Left ventricle myocardium superior (tissue), 1 donor: ENCODE results near the gene KLK7. TPM values are rescaled to one million over a fixed set of nuclear protein-coding genes. Genes with fewer than 3 reads are reported as not detected.

Source experiments
- ATAC-seq: fragments of 200-7000 bp; cut with Tn5 transposase; one replicate; pipeline ENCODE4 v1.9.1; 2020; ENCODE audit warnings: mild to moderate bottlenecking, moderate library complexity
- DNase-seq: peaks from one replicate; pipeline ENCODE4 v3.0.0-alpha.2; 2020
- intact Hi-C: fragments of 100-400 bp; cut with micrococcal nuclease; formaldehyde crosslinking; loops from one replicate; pipeline ENCODE4 v1.11.0; 2022
- total RNA-seq: library from RNA; stranded (reverse); fragmentation: NEBNext Ultra II Directional; extraction: Animal tissue kit (Norgen Biotek cat#: 25700); gene quantifications from one replicate; pipeline ENCODE4 v1.2.1, GENCODE V29; 2021
- donor health status: DM: no; HTN: yes; CAD: no; lungs with severe emphysema.

The KLK7 gene
- total RNA-seq, 1 donor from 2014 or later, result not detected

DNA sequence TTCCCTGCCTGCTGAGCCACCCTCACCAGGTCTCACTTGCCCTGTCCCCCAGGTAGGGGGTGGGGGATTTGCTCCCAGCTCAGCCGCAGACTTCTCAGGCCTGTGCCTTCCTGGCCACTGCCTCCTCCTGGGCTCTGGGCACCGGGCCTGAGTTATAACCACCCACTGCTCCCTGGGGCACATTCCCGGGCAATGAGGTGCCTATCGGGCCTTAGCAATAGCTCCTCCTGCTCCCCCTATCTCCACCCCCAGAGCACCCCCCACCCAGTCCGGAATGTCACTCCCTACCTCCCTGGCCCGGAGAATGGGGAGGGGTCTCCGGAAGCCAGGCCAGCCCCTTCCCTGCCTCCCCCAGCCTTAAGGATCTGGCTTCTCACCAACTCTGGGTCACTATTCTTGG lies 30.8 kb downstream of the KLK7 start, which contains the start of gene KLK5:
KLK5 (minus strand) TSS at position 129 of the 400 bp plus-strand sequence. CDS start 381 bp downstream, outside the sequence.
- no peak for DNase-seq
- no peak for ATAC-seq
- intact Hi-C loops, result no loop called here

- intact Hi-C loops, result no loop called here
- no peak for DNase-seq
- ATAC-seq, result no peak
These were observed 33.9 kb downstream of the KLK7 start for GRCh38 chr19:50949861-50950260.

DNA sequence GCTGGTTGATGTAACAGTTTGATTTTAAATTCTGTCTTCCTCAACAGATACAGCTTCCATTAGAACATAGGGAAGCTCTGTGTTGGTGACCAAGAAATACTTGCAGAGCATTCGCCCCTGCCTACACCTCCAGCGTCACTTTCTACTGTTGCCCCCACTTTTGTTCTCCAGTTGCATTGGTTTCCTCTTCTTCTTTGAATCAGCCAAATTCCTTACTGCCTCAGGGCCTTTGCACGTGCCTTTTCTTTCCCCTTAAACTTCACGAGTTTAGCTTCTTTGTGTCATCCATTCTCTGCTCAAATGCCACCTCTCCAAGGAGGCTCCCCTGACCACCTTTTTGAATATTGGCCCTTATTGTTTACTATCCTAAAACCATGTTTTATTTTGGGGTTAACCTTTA lies 36.6 kb downstream of the KLK7 start:
- ATAC-seq (no peak), DNase-seq (no peak)
- intact Hi-C loops, result no loop called here

DNA sequence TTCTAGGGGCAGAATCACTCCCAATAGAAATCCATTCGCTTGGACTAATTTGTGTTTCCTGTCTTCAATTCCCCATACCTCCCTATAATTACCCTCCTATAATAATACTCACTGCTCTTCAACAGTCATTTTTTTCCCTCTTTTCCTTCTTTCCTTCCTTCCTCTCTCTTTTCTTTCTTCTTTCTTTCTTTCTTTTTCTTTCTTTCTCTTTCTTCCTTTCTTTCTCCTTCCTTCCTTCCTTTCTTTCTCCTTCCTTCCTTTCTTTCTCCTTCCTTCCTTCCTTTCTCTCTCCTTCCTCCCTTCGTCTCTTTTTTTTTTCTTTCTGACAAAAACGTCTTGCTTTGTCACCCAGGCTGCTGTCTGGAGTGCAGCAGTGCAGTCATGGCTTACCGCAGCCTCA lies 38.9 kb downstream of the KLK7 start:
- ATAC-seq, result no peak
- DNase-seq, result no peak
- intact Hi-C loops, result no loop called here

DNA sequence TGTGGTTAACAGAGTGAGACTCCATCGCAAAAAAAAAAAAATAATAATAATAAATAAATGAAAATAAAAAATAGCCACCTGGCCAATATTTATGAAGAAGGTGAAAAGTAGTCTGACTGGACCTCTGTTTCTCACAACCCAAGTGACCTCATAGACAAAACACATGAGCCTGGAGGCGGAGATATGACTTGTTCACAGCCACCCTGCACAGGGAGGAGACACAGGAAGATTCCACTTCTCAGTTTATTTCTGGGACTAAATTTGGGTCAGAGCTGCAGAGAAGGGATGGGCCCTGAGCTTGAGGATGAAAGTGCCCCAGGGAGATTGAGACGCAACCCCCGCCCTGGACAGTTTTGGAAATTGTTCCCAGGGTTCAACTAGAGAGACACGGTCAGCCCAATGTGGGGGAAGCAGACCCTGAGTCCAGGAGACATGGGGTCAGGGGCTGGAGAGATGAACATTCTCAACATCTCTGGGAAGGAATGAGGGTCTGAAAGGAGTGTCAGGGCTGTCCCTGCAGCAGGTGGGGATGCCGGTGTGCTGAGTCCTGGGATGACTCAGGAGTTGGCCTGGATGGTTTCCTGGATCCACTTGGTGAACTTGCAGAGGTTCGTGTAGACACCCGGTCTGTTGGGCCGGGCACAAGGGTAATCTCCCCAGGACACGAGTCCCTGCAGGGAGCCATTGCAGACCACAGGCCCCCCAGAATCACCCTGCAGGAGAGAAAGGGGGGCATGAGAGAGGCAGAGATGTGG lies 40.5 kb downstream of the KLK7 start:
- ATAC-seq (no peak), DNase-seq (no peak)
- intact Hi-C loops, result no loop called here

DNA sequence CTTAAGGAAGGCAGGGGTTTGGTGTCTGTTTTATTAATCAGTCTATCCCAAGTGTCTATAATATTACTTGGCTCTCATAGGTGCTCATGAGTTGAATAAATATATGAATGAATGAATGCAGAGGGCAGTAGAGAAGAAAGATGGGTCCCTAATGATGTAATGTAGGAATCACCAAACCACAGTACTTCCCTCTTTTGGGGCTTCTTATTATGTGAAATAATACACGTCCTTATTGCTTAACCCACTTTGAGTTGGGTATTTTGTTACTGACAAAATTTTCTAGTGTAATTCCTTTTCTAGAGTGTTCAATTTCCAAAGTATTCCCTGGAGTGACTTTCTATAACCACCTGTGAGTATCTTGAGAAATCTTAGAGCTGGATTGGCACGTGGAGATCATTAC lies 44.1 kb downstream of the KLK7 start:
- intact Hi-C loops, result no loop called here
- no peak for DNase-seq
- ATAC-seq, result no peak

- DNase-seq (no peak), ATAC-seq (no peak)
- intact Hi-C loops, result no loop called here
These were observed 50.1 kb downstream of the KLK7 start for GRCh38 chr19:50933640-50934039.

DNA sequence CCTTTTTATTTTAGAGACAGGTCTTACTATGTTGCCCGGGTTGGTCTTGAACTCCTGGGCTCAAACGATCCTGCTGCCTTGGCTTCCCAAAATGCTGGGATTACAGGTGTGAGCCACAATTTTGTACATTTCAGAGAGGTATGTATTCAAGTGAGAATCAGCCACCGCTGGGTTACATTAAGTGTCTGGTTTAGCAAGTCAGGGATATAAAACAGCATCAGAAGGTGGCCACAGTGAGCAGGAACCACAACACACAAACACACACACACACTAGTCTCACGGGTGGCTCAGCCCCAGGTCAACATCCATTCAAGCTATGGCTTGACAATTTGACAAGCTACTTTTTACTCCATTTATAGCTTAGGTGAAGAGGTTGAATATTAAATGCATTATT lies 51.0 kb downstream of the KLK7 start:
- intact Hi-C loops, result no loop called here
- no peak for DNase-seq
- no peak for ATAC-seq

DNA sequence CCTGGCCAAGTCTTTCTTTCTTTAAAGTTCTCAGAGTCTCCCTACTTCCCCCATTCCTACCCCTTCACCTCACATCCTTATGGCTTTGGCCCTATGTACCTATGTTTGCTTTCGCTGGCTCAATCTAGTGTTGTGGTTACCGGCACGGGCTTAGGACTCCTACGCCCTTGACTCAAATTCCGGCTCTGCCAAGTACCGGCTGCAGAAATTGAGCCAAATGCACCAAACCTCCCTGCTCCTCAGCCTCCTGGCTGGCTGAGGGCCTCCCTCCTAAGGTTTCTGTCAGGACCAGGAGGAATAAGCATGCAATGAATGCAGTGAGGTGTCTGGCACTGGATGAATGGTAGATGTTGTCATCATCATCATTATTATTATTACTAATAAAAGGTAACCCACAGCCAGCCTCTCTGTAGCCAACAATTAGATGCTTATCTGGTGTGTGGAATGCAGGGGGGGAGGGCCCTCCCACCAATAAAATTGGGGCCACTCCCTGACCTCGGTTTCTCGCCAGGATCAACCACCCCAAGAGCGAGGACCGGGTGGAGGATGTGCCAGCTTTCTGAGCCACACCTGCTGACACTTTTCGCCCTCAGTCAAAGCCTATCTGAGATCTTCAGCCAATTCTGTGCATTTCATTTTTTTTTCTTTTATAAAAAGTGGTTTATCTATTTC lies 51.6 kb downstream of the KLK7 start:
- DNase-seq (no peak), ATAC-seq (no peak)
- intact Hi-C loops, result no loop called here

DNA sequence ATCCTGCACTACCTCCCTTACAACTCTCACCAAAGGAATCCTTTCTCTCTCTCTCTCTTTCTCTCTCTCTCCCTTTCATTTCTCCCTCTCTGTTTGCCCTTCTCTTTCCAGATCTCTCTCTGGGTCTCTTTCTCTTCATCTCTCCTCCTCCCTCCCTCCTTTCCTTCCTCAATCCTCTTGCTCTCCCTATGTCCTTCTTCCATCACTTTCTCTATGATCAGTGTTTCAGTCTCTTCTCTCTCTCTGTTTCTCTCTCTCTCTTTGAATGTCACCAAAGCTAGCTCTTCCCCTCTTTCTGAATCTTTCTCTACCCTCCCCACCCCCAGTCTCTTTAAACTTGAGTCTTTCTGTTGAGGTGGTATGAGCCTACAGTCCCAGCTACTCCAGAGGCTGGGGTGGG lies 52.7 kb downstream of the KLK7 start:
- no peak for DNase-seq
- ATAC-seq, result no peak
- intact Hi-C loops, result no loop called here

GRCh38 chr19:50928831-50929230 lies 54.9 kb downstream of the KLK7 start:
- DNase-seq (no peak), ATAC-seq (no peak)
- intact Hi-C loops, result no loop called here

Other genes starting within 250 kb of the KLK7 start
- gene GPR32, start 213.5 kb downstream of the KLK7 start, total RNA-seq, result not detected
- not detected for gene ACP4, start 193.5 kb downstream of the KLK7 start, total RNA-seq
- gene KLK1, start 160.1 kb downstream of the KLK7 start, total RNA-seq, result not detected
- not detected for gene KLK15, start 150.3 kb downstream of the KLK7 start, total RNA-seq
- not detected for gene KLK3, start 129.0 kb downstream of the KLK7 start, total RNA-seq
- gene KLK2, start 110.5 kb downstream of the KLK7 start, total RNA-seq, result not detected
- not detected for gene KLK4, start 72.5 kb downstream of the KLK7 start, total RNA-seq
- gene KLK5, start 30.9 kb downstream of the KLK7 start, total RNA-seq, result not detected
- gene KLK6, start 14.3 kb downstream of the KLK7 start, total RNA-seq, result not detected
- not detected for gene KLK8, start 17.7 kb upstream of the KLK7 start, total RNA-seq
- 0.50 TPM for gene KLK10, start 35.8 kb upstream of the KLK7 start, total RNA-seq
- 0.62 TPM for gene KLK11, start 42.7 kb upstream of the KLK7 start, total RNA-seq
- gene KLK12, start 51.1 kb upstream of the KLK7 start, total RNA-seq, result not detected
- not detected for gene KLK13, start 81.2 kb upstream of the KLK7 start, total RNA-seq
- gene KLK14, start 99.0 kb upstream of the KLK7 start, total RNA-seq, result 0.89 TPM
- gene CTU1, start 124.5 kb upstream of the KLK7 start, total RNA-seq, result 3.6 TPM
- 1.4 TPM for gene SIGLEC9, start 141.0 kb upstream of the KLK7 start, total RNA-seq
- gene SIGLEC7, start 158.4 kb upstream of the KLK7 start, total RNA-seq, result 0.50 TPM
- 4.4 TPM for gene CD33, start 241.2 kb upstream of the KLK7 start, total RNA-seq